Cardiac muscle cell (in vitro differentiated cells and primary cell): ENCODE data around the gene SRGAP1. TPM values are rescaled to one million over a fixed set of nuclear protein-coding genes. Genes with fewer than 3 reads are reported as not detected.

Experiments used
- DNase-seq, 2 donors: peaks; one replicate each; pipeline versions ENCODE4 v3.0.0 to v3.0.0-alpha.2; 2010 to 2017; ENCODE audit warnings: low read depth in 1 of 2, low spot score in 1 of 2
- H3K27ac ChIP-seq: fragments of 200-600 bp; sonication (generic); 2 replicates; pipeline ENCODE4 v1.5.1; 2016
- H3K27me3 ChIP-seq: fragments of 200-600 bp; sonication (generic); 2 replicates; pipeline ENCODE4 v1.6.0; 2016; ENCODE audit warnings: control low read depth
- H3K36me3 ChIP-seq: fragments of 200-600 bp; sonication (generic); 2 replicates; pipeline ENCODE4 v1.5.1; 2016; ENCODE audit warnings: control low read depth
- H3K4me1 ChIP-seq: fragments of 200-600 bp; sonication (generic); 2 replicates; pipeline ENCODE4 v1.8.1; 2017; ENCODE audit warnings: low read depth, mild to moderate bottlenecking, mixed run types
- H3K4me3 ChIP-seq: fragments of 200-600 bp; sonication (generic); 2 replicates; pipeline ENCODE4 v1.5.1; 2016; ENCODE audit warnings: mild to moderate bottlenecking
- H3K9me3 ChIP-seq: fragments of 200-600 bp; sonication (generic); 2 replicates; pipeline ENCODE4 v1.5.1; 2017; ENCODE audit warnings: low read depth, mild to moderate bottlenecking, control low read depth
- polyA plus RNA-seq: library from polyadenylated mRNA; unstranded; fragments of >200 nt; fragmentation: Nextera tagmentation; extraction: Ambion mirVana; gene quantifications from 2 replicates; pipeline ENCODE4 v1.2.1, GENCODE V29; 2016
- total RNA-seq: library from RNA; depleted of rRNA; stranded (reverse); fragments of >200 nt; gene quantifications from 2 replicates; pipeline ENCODE4 v1.2.3, GENCODE V29; 2016
- TF ChIP-seq, protein P1 (sequence below): IDR thresholded peaks from 2 replicates; pipeline ENCODE4 v1.5.1; 2012; ENCODE audit warnings: low read depth, mild to moderate bottlenecking, low read length

Gene SRGAP1
- total and polyA plus RNA-seq, 2 experiments from 2014 or later: 2.7 to 3.9 TPM

DNA sequence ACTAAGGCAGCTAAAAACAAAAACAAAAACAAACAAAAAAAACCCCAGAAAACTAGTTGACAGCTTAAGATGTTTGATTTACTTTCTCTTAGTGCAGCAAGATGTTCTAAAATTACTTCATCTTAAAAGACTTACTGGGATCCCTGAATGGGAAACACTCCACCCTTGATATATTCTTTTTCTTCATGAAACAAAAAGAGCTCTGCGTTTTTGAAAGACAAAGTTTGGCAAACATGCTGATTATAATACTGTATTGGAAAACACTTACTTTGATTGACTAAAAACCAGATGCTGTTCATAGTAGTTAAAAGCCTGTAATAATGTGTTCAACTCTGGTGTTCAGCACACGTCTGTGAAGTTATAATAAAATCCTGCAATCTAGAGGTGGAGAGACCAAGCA is 136.8 kb downstream of the SRGAP1 start:
- no peaks in the 10 kb centered on the region for H3K27me3 ChIP-seq
- TF ChIP-seq, protein P1, sequence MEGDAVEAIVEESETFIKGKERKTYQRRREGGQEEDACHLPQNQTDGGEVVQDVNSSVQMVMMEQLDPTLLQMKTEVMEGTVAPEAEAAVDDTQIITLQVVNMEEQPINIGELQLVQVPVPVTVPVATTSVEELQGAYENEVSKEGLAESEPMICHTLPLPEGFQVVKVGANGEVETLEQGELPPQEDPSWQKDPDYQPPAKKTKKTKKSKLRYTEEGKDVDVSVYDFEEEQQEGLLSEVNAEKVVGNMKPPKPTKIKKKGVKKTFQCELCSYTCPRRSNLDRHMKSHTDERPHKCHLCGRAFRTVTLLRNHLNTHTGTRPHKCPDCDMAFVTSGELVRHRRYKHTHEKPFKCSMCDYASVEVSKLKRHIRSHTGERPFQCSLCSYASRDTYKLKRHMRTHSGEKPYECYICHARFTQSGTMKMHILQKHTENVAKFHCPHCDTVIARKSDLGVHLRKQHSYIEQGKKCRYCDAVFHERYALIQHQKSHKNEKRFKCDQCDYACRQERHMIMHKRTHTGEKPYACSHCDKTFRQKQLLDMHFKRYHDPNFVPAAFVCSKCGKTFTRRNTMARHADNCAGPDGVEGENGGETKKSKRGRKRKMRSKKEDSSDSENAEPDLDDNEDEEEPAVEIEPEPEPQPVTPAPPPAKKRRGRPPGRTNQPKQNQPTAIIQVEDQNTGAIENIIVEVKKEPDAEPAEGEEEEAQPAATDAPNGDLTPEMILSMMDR: no peak
- no peaks in the 10 kb centered on the region for H3K36me3 ChIP-seq
- H3K4me3 ChIP-seq: no peak overlapping the region
- no peak for DNase-seq
- H3K9me3 ChIP-seq: no peaks in the 10 kb centered on the region
- H3K4me1 ChIP-seq: no peaks in the 10 kb centered on the region
- no peak overlapping the region for H3K27ac ChIP-seq

DNA sequence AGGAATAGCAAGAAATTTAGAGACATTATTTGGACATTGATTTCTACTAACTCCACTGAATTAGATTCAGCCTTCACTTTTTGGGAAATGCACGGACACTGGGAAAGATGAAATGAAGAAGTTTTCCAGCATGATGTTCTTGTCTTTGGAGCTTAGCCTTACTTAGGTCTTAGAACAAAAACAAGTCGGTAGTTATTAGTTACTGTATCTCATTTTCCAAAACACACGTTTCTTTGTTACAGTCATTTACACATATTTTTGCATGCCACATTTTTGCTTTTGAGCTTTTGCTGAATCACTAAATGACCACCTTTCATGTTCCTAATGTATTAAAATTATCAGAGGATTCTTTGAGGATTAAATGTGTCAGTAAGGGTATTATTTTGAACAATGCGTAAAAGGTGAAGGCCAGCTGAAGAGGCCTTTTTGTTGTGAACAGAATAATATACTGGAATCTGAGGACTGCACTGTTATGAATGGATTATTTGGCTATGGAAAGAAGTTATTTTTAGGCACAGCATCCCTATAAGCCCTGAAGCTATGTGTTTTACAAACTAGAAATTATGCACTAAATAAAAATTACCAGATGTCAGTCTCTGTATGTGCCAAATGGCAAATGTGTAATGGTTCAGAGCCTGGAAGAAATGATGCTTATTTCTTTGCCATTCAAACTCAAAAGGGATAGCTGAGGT is 138.2 kb downstream of the SRGAP1 start:
- no peaks in the 10 kb centered on the region for H3K36me3 ChIP-seq
- no peak overlapping the region for H3K4me3 ChIP-seq
- no peaks in the 10 kb centered on the region for H3K27me3 ChIP-seq
- H3K27ac ChIP-seq: no peak overlapping the region
- TF ChIP-seq, protein P1: no peak
- no peak for DNase-seq
- no peaks in the 10 kb centered on the region for H3K9me3 ChIP-seq
- no peaks in the 10 kb centered on the region for H3K4me1 ChIP-seq

DNA sequence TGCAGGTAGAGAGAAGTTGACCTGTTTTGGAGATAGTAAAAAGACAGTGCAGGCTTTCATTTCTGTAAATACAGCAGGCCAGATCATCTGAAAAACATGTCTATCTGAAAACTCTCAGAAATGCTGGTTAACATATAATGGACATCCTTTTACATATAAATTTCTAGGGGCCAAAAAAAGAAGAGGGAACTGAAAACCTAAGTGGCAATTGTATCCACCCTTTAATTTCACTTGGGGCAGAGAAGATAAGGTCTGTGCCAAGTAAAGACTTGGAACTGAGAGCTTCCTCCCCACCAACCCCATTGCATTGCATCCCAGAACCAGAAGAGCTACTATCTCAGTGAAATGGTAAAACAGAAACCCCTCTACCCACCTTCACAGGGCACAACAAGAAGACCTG is 141.0 kb downstream of the SRGAP1 start:
- H3K36me3 ChIP-seq: no peaks in the 10 kb centered on the region
- TF ChIP-seq, protein P1: no peak
- H3K4me1 ChIP-seq: no peaks in the 10 kb centered on the region
- no peaks in the 10 kb centered on the region for H3K9me3 ChIP-seq
- no peak overlapping the region for H3K4me3 ChIP-seq
- no peak for DNase-seq
- H3K27me3 ChIP-seq: no peaks in the 10 kb centered on the region
- H3K27ac ChIP-seq: no peak overlapping the region

DNA sequence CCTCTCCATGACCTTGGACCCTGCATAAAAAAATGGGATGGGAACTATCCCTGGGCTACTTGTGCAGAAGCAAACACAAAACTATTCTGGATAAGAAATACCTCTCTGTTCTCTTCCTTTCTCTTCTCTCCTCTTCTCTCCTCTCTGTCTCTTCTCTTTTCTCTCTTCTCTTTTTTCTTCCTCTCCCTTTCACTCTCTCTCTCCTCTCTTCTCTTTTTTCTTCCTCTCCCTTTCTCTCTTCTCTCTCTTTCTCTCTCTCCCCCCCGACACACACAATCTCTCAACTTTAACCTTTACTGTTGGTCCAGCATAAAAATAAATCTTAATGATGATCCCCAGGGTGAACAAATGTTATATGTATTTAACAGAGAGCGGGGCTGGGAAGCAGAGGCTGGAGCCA is 141.4 kb downstream of the SRGAP1 start:
- no peaks in the 10 kb centered on the region for H3K36me3 ChIP-seq
- no peak overlapping the region for H3K27ac ChIP-seq
- TF ChIP-seq, protein P1: no peak
- H3K9me3 ChIP-seq: no peaks in the 10 kb centered on the region
- no peak for DNase-seq
- no peaks in the 10 kb centered on the region for H3K27me3 ChIP-seq
- H3K4me3 ChIP-seq: no peak overlapping the region
- H3K4me1 ChIP-seq: no peaks in the 10 kb centered on the region

DNA sequence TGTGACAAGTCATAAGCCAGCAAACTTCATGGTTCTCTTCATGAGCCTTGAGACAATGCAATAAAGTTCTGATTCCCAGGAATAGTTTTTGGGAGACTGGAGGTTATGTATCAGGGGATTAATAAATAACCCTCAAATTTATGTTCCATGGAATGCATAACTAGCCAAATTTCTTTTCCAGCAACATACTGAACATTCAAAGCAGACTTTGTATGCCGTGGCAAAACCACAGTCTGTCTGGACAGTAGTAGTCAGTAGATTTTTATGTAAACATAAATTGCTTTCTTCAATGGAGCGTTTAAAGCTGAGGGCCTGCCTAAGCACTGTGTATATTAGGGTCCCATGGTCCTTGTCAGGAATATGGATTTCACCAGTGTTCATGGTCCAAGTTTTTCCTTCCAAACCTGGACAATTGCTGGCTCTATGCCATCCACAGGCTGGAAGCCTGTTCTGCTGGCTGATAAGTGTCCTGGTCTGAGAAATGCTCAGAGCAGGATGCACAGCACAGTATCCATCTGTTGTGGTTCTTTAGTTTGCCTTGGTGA is 144.9 kb downstream of the SRGAP1 start:
- peak in 1 of 2 donors; percentile 65 for DNase-seq
- TF ChIP-seq, protein P1: no peak

More for the DNA sequence above, 144.9 kb downstream of the SRGAP1 start:
- Histone ChIP-seq H3K36me3 (no peaks in the 10 kb centered on the region), H3K27ac (no peak overlapping the region), H3K4me1 (no peaks in the 10 kb centered on the region), H3K4me3 (no peak overlapping the region), H3K9me3 (no peaks in the 10 kb centered on the region), H3K27me3 (no peaks in the 10 kb centered on the region)
